Measurements from ENCODE around the gene LRFN4. TPM values are rescaled to one million over a fixed set of nuclear protein-coding genes. Genes with fewer than 3 reads are reported as not detected.

LRFN4 gene
- total and polyA plus RNA-seq, 2 of the 13 experiments (the other 11 are each of a cell fraction or from before 2014, with no cell fraction given) = 1.3 to 6.8 TPM

DNA sequence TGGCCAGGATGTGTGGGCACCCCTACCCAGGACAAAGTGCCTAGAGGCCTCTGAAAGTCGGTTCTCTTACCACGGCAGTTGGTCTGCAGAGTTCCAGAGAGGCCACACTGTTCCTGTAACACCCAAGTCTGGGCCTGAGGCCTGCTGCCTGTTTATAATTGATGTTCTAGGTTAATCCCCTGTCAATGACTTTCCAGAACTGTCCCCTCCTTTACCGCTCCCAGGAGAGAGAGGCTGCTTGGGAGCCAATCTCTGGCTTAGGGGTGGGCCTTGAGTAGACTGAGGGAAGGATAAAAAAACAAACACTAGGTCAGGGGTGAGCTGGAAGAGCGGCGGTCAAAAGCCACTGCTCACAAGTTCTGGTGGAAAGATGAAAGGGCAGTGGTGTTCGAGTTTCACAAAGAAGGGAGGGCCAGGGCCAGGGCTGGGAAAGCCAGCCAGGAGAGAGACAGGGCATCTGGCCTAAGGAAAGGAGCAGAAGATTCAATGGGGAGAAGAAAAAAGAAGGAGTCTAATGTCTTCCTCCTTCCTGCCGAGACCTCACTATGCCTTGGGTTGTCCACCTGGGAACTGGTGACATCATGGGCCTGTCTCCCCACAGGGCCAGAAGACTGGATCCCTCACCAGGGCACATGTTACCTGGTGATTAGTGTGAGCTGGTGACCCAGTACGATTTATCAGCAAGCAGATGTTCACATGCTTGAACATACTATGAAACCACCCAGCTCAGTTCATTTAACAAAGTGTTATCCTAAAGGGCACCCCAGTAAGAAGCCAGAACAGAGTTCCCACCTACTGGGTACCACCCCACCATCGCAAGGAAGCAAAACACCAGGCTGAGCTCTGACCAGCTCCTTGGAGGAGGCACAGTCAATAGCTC is 51.1 kb downstream of the LRFN4 start:
- Histone ChIP-seq H4K20me1 (ENCODE audit: insufficient read depth, low read length) (no peaks in the 10 kb centered on the region), H3K9me3 (ENCODE audit: low read length) (no peaks in the 10 kb centered on the region), H2AFZ (ENCODE audit: low read length) (no peak overlapping the region), H3K9ac (ENCODE audit: insufficient read depth, low read depth, low read length) (peak overlapping the region; percentile 74), H3K27ac (ENCODE audit: extremely low read length, insufficient read depth, low read length) (peak overlapping the region; percentile 89), H3K4me1 (ENCODE audit: insufficient read depth, low read length) (peaks cover 94% of the 10 kb centered on the region), H3K4me2 (ENCODE audit: low read depth, low read length) (peak overlapping the region; percentile 97), H3K79me2 (ENCODE audit: insufficient read depth, low read length) (peaks cover 47% of the 10 kb centered on the region), H3K4me3 (replicated peaks in 1 of 3; ENCODE audit: insufficient read depth in 1 of 3, low read depth in 2 of 3, low read length in 3 of 3) (peak overlapping the region; percentile 17 to 70 (median 21)), H3K27me3 (ENCODE audit: control insufficient read depth in 1 of 2, insufficient read depth in 2 of 2, low read length in 2 of 2) (no peaks in the 10 kb centered on the region), H3K36me3 (replicated peaks in 1 of 2; ENCODE audit: control insufficient read depth in 1 of 2, insufficient read depth in 2 of 2, low read length in 2 of 2) (0 out of 5 replicates have a peak, but pooled peaks cover 0 to 2% of the 10 kb centered on the region in 2 experiments)
- WGBS (ENCODE audit: low lambda C conversion rate) = 21% methylated on average over 9 of the region's 9 CpGs
- peak; percentile 73 for ATAC-seq
- ChIA-PET POLR2A (interaction anchor here (0.6 to 4.0 kb wide), 8 partner anchors 16 to 332 kb away, joined by 3 to 15 read pairs (median 4); partner anchors contain the start of gene PC), CTCF (ENCODE audit: low intra/inter-chr PET ratio, low total read pairs) (interaction anchor here (1.0 kb wide), 1 partner anchor 39 kb away, joined by 3 read pairs; no protein-coding TSS in a partner anchor)
- intact Hi-C loops (cut with micrococcal nuclease; ENCODE audit: unreplicated experiment) (loop anchor here (5.0 kb wide), 1 partner anchor 49 kb away; the partner anchor contains the start of gene PC), in situ Hi-C loops (cut with HindIII; ENCODE audit: extremely low pct_ligation_motif_present, low pct_unique_long_range_greater_than_20kb) (no loop called here)
- no TSS peak for BruUV-seq (replicated peaks)
- FAIRE-seq = peak; percentile 93
- DNase-seq (ENCODE audit: low spot score) = peak; percentile 89
- TF ChIP-seq ARNT2 (CRISPR knock-in tag; IDR thresholded peaks at IDR 0.05; ENCODE audit: low read depth) (no peak), BCL6 (CRISPR knock-in tag; IDR thresholded peaks at IDR 0.05) (peak; percentile 79), CCDC6 (CRISPR knock-in tag; IDR thresholded peaks at IDR 0.05) (0 out of 2 replicates have a peak, but pooled peaks have one; percentile 21), ZNF44 (CRISPR knock-in tag; IDR thresholded peaks at IDR 0.05) (0 out of 2 replicates have a peak, but pooled peaks have one; percentile 46), NFYB (CRISPR knock-in tag; IDR thresholded peaks at IDR 0.05) (peak; percentile 51; the same call in 1 of the 2 replicates), AHR (CRISPR knock-in tag; IDR thresholded peaks at IDR 0.05) (no peak)
- TF ChIP-seq, protein P1, sequence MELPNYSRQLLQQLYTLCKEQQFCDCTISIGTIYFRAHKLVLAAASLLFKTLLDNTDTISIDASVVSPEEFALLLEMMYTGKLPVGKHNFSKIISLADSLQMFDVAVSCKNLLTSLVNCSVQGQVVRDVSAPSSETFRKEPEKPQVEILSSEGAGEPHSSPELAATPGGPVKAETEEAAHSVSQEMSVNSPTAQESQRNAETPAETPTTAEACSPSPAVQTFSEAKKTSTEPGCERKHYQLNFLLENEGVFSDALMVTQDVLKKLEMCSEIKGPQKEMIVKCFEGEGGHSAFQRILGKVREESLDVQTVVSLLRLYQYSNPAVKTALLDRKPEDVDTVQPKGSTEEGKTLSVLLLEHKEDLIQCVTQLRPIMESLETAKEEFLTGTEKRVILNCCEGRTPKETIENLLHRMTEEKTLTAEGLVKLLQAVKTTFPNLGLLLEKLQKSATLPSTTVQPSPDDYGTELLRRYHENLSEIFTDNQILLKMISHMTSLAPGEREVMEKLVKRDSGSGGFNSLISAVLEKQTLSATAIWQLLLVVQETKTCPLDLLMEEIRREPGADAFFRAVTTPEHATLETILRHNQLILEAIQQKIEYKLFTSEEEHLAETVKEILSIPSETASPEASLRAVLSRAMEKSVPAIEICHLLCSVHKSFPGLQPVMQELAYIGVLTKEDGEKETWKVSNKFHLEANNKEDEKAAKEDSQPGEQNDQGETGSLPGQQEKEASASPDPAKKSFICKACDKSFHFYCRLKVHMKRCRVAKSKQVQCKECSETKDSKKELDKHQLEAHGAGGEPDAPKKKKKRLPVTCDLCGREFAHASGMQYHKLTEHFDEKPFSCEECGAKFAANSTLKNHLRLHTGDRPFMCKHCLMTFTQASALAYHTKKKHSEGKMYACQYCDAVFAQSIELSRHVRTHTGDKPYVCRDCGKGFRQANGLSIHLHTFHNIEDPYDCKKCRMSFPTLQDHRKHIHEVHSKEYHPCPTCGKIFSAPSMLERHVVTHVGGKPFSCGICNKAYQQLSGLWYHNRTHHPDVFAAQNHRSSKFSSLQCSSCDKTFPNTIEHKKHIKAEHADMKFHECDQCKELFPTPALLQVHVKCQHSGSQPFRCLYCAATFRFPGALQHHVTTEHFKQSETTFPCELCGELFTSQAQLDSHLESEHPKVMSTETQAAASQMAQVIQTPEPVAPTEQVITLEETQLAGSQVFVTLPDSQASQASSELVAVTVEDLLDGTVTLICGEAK (IDR thresholded peaks at IDR 0.05) = no peak
- TF ChIP-seq, protein P1 (CRISPR knock-in tag; IDR thresholded peaks at IDR 0.05) = no peak
- TF ChIP-seq, protein P2, sequence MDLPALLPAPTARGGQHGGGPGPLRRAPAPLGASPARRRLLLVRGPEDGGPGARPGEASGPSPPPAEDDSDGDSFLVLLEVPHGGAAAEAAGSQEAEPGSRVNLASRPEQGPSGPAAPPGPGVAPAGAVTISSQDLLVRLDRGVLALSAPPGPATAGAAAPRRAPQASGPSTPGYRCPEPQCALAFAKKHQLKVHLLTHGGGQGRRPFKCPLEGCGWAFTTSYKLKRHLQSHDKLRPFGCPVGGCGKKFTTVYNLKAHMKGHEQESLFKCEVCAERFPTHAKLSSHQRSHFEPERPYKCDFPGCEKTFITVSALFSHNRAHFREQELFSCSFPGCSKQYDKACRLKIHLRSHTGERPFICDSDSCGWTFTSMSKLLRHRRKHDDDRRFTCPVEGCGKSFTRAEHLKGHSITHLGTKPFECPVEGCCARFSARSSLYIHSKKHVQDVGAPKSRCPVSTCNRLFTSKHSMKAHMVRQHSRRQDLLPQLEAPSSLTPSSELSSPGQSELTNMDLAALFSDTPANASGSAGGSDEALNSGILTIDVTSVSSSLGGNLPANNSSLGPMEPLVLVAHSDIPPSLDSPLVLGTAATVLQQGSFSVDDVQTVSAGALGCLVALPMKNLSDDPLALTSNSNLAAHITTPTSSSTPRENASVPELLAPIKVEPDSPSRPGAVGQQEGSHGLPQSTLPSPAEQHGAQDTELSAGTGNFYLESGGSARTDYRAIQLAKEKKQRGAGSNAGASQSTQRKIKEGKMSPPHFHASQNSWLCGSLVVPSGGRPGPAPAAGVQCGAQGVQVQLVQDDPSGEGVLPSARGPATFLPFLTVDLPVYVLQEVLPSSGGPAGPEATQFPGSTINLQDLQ (CRISPR knock-in tag; IDR thresholded peaks at IDR 0.05) = no peak
